ENCODE results near the gene ECHDC3. TPM values are rescaled to one million over a fixed set of nuclear protein-coding genes. Genes with fewer than 3 reads are reported as not detected.

The ECHDC3 gene
- total and polyA plus RNA-seq, 2 of the 8 experiments (the other 6 are each of a cell fraction or from before 2014, with no cell fraction given) = 15.6 to 19.9 TPM

- no peak for TF ChIP-seq USF2 (IDR thresholded peaks at IDR 0.05; ENCODE audit: low read length)
- TF ChIP-seq BRCA1 (IDR thresholded peaks at IDR 0.05; ENCODE audit: low read depth, low read length) = no peak
- no peak for TF ChIP-seq KDM1A (IDR thresholded peaks at IDR 0.05; ENCODE audit: borderline replicate concordance, low read length)
- TF ChIP-seq MAX (IDR thresholded peaks at IDR 0.05) = no peak
- no peak for TF ChIP-seq CHD2 (IDR thresholded peaks at IDR 0.05; ENCODE audit: low read length)
- TF ChIP-seq RNF2 (IDR thresholded peaks at IDR 0.05; ENCODE audit: borderline replicate concordance, low read depth, low read length, missing control alignments, poor library complexity, severe bottlenecking) = no peak
- TF ChIP-seq CHD1 (IDR thresholded peaks at IDR 0.05; ENCODE audit: low read depth, low read length) = no peak
- no peak for TF ChIP-seq EP300 (IDR thresholded peaks at IDR 0.05; ENCODE audit: borderline replicate concordance in 1 of 2, low read depth in 2 of 2, low read length in 2 of 2)
- TF ChIP-seq ZNF274 (IDR thresholded peaks at IDR 0.05; ENCODE audit: borderline replicate concordance, extremely low read depth, low read length) = no peak
- no peak for TF ChIP-seq TCF12 (IDR thresholded peaks at IDR 0.05; ENCODE audit: low read depth, low read length)
- no peak for TF ChIP-seq ATF3 (IDR thresholded peaks at IDR 0.05; ENCODE audit: insufficient read depth, low read depth, low read length)
Observed at GRCh38 chr10:11755512-11756263, 13.5 kb downstream of the ECHDC3 start (continued).

Data from H1 (cell line).